Ramos (cell line): ENCODE measurements around the gene RFWD3.

Source experiments
- in situ Hi-C: fragments of 300-500 bp; cut with MboI; formaldehyde crosslinking; loops from one replicate; pipeline ENCODE4 v1.14.3; 2022; ENCODE audit warnings: low sequenced_read_pairs; ENCODE audit not compliant: unreplicated experiment

RFWD3 gene

GRCh38 chr16:74586948-74587347 lies 79.7 kb downstream of the RFWD3 start:
- in situ Hi-C loops = no loop called here

DNA sequence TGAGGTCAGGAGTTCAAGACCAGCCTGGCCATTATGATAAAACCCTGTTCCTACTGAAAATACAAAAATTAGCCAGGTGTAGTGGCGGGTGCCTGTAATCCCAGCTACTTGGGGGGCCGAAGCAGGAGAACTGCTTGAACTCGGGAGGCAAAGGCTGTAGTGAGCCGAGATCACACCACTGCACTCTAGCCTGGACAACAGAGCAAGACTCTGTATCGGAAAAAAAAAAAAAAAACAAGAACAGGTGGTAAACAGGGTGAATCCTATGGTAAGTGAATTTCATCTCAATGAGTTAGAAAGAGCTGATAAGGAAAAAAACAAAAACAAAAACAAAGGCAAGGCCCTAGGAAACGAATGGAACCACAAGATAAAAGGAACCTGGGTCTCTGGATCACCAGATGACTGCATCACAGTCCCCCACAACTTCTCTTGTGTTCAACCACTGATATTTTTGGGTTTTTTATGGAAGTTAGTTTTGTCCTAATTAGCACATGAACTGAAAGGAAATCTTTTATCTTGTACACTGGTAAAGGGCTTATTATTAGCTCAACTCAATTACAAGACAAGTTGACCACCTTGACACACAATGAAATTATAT lies 80.7 kb downstream of the RFWD3 start:
- in situ Hi-C loops = no loop called here

DNA sequence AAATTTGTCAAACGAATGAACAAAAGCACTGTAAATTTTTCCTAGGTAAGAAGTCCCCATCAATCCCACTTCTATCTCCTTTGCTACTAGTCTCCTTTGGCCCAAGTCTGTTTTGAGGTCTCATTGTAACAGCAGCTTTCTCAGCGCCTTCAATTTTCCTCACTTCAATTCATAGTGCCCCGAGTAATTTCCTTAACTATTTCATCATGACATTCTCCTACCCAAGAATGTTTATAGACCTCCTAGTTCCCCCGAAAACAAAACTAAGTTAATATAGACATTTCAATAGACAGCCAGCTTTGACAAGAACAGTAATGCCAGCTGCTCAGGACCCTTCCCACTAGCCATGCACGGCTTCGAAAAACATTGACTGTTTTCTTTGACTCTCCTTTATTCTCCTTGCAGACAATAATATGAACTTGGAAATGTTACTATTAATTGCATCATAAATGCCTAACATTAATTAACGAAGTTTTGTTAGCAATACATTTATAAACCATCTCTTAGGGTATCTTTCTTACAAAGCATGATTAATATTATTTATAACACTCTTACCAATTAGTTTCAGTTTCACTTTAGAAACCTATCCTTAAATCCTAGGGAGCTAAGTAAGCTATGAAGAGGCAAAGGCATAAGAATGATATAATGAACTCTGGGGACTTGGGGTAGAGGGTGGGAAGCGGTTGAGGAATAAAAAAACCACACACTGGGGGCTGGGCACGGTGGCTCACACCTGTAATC lies 82.6 kb downstream of the RFWD3 start:
- in situ Hi-C loops = no loop called here

DNA sequence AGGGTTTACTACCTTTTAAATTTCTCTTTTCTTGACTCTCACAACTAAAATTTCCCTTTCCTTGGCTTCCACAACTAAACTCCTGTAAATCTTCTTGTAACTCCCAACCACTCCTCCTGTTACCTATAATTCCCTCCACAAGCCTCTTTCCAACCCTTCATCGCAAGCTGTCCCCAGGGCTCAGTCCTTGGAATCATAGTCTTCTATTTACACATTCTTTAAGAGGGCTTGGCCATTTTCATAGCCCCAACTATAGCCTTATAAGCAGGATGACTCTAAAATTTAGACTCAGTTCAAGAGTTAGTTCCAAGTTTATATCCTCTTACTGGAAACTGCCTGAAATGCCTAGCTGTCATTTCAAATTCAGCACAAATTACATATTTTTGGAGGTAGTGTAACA lies 83.7 kb downstream of the RFWD3 start:
- in situ Hi-C loops = no loop called here

GRCh38 chr16:74580833-74581232 lies 85.8 kb downstream of the RFWD3 start:
- in situ Hi-C loops = no loop called here

GRCh38 chr16:74578838-74579237 lies 87.8 kb downstream of the RFWD3 start:
- in situ Hi-C loops = no loop called here

- in situ Hi-C loops = no loop called here
Measured at GRCh38 chr16:74578433-74578832, 88.2 kb downstream of the RFWD3 start.

- in situ Hi-C loops = no loop called here
Measured at GRCh38 chr16:74577882-74578366, 88.8 kb downstream of the RFWD3 start.

DNA sequence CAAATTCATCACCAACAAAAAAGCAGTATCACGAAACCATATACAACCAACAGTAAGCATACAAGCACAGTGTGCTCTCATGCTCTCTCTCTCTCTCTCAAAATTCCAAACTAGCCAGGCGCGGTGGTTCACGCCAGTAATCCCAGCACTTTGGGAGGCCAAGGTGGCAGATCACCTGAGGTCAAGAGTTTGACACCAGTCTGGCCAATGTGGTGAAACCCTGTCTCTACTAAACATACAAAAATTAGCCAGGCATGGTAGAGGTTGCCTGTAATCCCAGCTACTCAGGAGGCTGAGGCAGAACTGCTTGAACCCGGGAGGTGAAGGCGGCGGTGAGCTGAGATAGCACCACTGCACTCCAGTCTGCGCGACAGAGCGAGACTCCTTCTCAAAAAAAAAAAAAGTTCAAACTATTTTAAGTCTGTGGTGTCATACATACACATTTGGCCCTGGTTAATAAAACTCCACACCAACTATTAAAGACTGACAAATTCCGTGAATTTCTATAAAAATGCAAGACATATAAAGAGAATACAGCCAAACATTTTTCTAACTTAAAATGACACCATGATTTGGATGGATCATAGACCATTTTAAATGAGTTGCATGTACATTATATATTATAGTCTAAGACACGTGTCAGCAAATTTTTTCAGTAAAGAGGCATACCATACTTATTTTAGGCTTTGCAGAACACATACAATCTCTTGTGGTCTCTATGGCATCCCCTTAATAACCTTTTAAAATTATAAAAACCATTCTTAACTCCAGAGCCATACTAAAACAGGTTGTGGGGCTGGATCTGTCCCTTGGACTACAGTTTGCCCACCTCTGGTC lies 90.7 kb downstream of the RFWD3 start:
- in situ Hi-C loops = no loop called here

- in situ Hi-C loops = no loop called here
Measured at GRCh38 chr16:74575175-74575806, 91.4 kb downstream of the RFWD3 start.

DNA sequence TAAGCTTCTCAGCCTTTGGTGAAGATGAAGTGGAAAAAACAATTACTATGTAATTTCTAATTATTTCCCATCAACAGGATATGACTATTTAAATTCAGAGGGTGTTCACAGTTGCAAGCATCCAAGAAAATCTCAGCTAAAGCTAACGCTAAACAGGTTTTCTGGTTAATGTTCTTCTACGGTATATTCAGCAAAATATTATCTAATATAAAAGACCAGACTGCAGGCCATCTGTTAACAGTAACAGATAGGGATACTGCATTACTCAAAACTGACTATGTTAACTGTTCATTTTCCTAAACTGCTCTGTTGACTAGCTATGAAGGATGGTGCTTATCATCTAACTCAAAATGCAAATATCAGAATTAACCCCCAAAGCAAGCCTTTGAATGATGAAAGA lies 92.5 kb downstream of the RFWD3 start:
- in situ Hi-C loops = no loop called here

DNA sequence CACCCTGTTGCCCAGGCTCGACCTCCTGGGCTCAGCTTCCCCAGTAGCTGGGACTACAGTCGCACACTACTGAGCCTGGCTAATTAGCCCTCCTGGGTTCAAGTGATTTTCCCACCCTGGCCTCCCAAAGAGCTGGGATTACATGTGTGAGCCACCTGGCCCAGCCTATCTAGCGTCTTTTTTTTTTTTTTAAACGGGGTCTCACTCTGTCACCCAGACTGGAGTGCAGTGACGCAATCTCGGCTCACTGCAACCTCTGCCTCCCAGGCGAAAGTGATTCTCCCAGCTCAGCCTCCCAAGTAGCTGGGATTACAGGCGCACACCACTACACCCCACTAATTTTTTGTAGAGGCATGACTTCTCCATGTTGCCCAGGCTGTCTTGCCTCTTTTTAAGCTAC lies 93.1 kb downstream of the RFWD3 start:
- in situ Hi-C loops = no loop called here
